GM12875 (cell line): ENCODE results near the gene SPAG8.

ENCODE experiments used
- H3K4me3 ChIP-seq: one replicate; pipeline ENCODE4 v1.5.1; 2011; ENCODE audit warnings: low read depth, low read length, control low read depth
- CTCF ChIP-seq: IDR thresholded peaks from 2 replicates; pipeline ENCODE4 v1.5.1; 2011; ENCODE audit warnings: low read depth, mild to moderate bottlenecking, control low read depth, inconsistent platforms, low read length, moderate library complexity, borderline replicate concordance; ENCODE audit not compliant: insufficient read depth

Gene SPAG8

GRCh38 chr9:35795695-35796094, 16.4 kb downstream of the SPAG8 start:
- no peak for TF ChIP-seq CTCF
- no peak overlapping the region for H3K4me3 ChIP-seq

- no peak for TF ChIP-seq CTCF
- no peak overlapping the region for H3K4me3 ChIP-seq
These were observed 18.6 kb downstream of the SPAG8 start for GRCh38 chr9:35793461-35793860.

GRCh38 chr9:35792826-35793225, 19.2 kb downstream of the SPAG8 start:
- TF ChIP-seq CTCF: no peak
- no peak overlapping the region for H3K4me3 ChIP-seq

- H3K4me3 ChIP-seq: no peak overlapping the region
- no peak for TF ChIP-seq CTCF
These were observed 19.8 kb downstream of the SPAG8 start for GRCh38 chr9:35792024-35792813.

GRCh38 chr9:35791297-35791921, 20.7 kb downstream of the SPAG8 start, which contains the start of gene NPR2:
Gene NPR2 (plus strand): TSS chr9:35791591. CDS start chr9:35792409, 818 bp downstream.
- TF ChIP-seq CTCF: no peak
- H3K4me3 ChIP-seq: no peak within 1 kb of the TSS

GRCh38 chr9:35790385-35791296, 21.4 kb downstream of the SPAG8 start:
- no peak overlapping the region for H3K4me3 ChIP-seq
- TF ChIP-seq CTCF: peak; percentile 69
